ENCODE measurements around the gene ANKRD22.

ANKRD22 gene

DNA sequence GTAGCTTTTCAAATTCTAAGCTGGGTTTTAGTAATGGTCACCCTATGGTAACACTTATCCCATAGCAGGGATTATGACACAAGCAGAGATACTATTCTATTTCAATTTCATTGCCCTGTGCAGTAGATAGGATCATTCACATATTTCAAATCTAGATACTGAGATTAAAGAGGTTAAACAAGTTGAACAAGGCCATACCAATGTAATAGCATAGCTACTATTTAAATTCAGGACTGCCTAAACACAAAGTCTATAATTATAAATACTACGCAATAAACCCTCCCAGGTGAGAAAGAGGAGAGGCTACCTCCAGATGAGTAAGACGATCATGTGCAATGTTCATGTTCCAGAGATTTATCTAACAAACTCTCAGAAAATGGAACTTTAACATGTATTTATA is 48.0 kb downstream of the ANKRD22 start:
- H3K27ac ChIP-seq (ENCODE audit: low read length), result no peak overlapping the region
- DNase-seq (no peak), ATAC-seq (ENCODE audit: insufficient read depth, low read depth) (no peak)
- no peak overlapping the region for H3K4me2 ChIP-seq (ENCODE audit: insufficient read depth, low read length)
- H3K4me1 ChIP-seq (ENCODE audit: insufficient read depth, low read length), result no peaks in the 10 kb centered on the region
- TF ChIP-seq CTCF (IDR thresholded peaks at IDR 0.05; ENCODE audit: borderline replicate concordance, extremely low read depth, low read length, poor library complexity, severe bottlenecking) (no peak), EZH2 (IDR thresholded peaks at IDR 0.05; ENCODE audit: borderline replicate concordance, low read depth, low read length, severe bottlenecking) (no peak)
- no peaks in the 10 kb centered on the region for H3K36me3 ChIP-seq (ENCODE audit: insufficient read depth, low read length)
- no peaks in the 10 kb centered on the region for H4K20me1 ChIP-seq (ENCODE audit: insufficient read depth, low read length)
- no peak overlapping the region for H3K9ac ChIP-seq (ENCODE audit: low read depth, low read length)
- no peak overlapping the region for H2AFZ ChIP-seq (ENCODE audit: low read depth, low read length)
- H3K27me3 ChIP-seq (ENCODE audit: insufficient read depth, low read length, poor library complexity), result no peaks in the 10 kb centered on the region
- no peaks in the 10 kb centered on the region for H3K9me3 ChIP-seq (ENCODE audit: insufficient read depth, low read length, severe bottlenecking)
- H3K79me2 ChIP-seq (ENCODE audit: insufficient read depth, low read length), result no peaks in the 10 kb centered on the region
- H3K4me3 ChIP-seq (ENCODE audit: low read depth in 1 of 2, low read length in 2 of 2), result no peak overlapping the region

- Histone ChIP-seq H3K36me3 (ENCODE audit: insufficient read depth, low read length) (no peaks in the 10 kb centered on the region), H3K9me3 (ENCODE audit: insufficient read depth, low read length, severe bottlenecking) (no peaks in the 10 kb centered on the region)
- TF ChIP-seq EZH2 (IDR thresholded peaks at IDR 0.05; ENCODE audit: borderline replicate concordance, low read depth, low read length, severe bottlenecking) (no peak), CTCF (IDR thresholded peaks at IDR 0.05; ENCODE audit: borderline replicate concordance, extremely low read depth, low read length, poor library complexity, severe bottlenecking) (no peak)
These were observed 48.9 kb downstream of the ANKRD22 start, which contains the start of gene LIPM for GRCh38 chr10:88802523-88803285. LIPM (plus strand) TSS chr10:88802730; CDS start chr10:88802897, 167 bp downstream.

DNA sequence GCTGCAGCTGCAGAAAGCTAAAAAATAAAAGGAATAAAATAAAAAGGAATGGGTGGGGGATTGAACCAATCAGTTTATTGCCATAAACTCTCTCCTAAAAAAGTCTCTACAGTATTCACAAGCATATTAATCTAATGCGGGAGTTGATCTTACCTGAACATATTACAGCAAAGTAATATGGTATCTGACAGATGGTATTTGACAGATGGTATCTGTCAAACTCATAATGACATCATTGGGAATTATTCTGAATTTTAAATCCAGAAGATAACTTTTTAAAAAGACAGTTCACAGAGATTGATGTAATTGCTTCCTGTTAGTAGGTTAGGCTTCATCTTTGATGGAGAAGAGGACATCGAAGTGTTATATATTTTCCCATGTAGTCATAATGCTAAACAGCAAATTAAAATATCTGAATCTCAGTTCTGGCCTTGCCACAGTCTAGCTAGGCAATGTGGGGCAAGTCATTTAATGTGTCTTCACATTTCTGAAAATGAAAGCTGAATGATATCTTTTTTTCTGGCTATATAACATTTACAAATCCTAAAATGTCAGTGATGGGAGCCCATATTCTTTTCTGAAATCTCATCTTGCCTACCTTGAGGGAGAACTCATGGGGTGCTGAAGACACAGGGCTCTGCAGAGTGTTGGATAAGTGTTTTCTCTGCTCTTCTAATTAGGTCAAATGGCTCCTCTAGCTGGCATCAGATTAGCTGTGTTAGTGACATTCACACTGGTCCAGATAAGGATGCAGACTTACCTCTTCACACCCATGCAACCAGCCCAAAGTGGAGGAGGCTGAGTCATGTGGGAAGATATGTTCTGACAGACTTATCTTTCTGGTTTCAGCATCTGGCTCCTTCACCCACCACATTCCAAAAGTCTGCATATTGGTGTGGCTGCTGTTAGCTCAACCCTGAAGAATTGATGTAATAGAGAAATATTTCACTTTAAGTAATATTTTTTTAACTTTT is 51.2 kb downstream of the ANKRD22 start:
- Histone ChIP-seq H3K79me2 (ENCODE audit: insufficient read depth, low read length) (no peaks in the 10 kb centered on the region), H3K36me3 (ENCODE audit: insufficient read depth, low read length) (no peaks in the 10 kb centered on the region), H3K9ac (ENCODE audit: low read depth, low read length) (no peak overlapping the region), H3K9me3 (ENCODE audit: insufficient read depth, low read length, severe bottlenecking) (no peaks in the 10 kb centered on the region), H3K4me3 (ENCODE audit: low read depth in 1 of 2, low read length in 2 of 2) (no peak overlapping the region), H3K4me1 (ENCODE audit: insufficient read depth, low read length) (no peaks in the 10 kb centered on the region), H3K27ac (ENCODE audit: low read length) (no peak overlapping the region), H3K27me3 (ENCODE audit: insufficient read depth, low read length, poor library complexity) (peaks cover 6% of the 10 kb centered on the region), H4K20me1 (ENCODE audit: insufficient read depth, low read length) (no peaks in the 10 kb centered on the region), H2AFZ (ENCODE audit: low read depth, low read length) (no peak overlapping the region), H3K4me2 (ENCODE audit: insufficient read depth, low read length) (no peak overlapping the region)
- no peak for ATAC-seq (ENCODE audit: insufficient read depth, low read depth)
- DNase-seq, result no peak
- TF ChIP-seq CTCF (IDR thresholded peaks at IDR 0.05; ENCODE audit: borderline replicate concordance, extremely low read depth, low read length, poor library complexity, severe bottlenecking), result no peak

More at GRCh38 chr10:88802523-88803285, 48.9 kb downstream of the ANKRD22 start, which contains the start of gene LIPM:
- DNase-seq, result no peak
- Histone ChIP-seq H3K27ac (ENCODE audit: low read length) (no peak within 1 kb of the TSS), H3K4me3 (ENCODE audit: low read depth in 1 of 2, low read length in 2 of 2) (no peak within 1 kb of the TSS), H3K4me1 (ENCODE audit: insufficient read depth, low read length) (no peaks in the 10 kb centered on the region), H2AFZ (ENCODE audit: low read depth, low read length) (no peak within 1 kb of the TSS), H3K9ac (ENCODE audit: low read depth, low read length) (no peak within 1 kb of the TSS), H3K4me2 (ENCODE audit: insufficient read depth, low read length) (no peak within 1 kb of the TSS), H3K27me3 (ENCODE audit: insufficient read depth, low read length, poor library complexity) (no peaks in the 10 kb centered on the region), H4K20me1 (ENCODE audit: insufficient read depth, low read length) (no peaks in the 10 kb centered on the region), H3K79me2 (ENCODE audit: insufficient read depth, low read length) (no peaks in the 10 kb centered on the region)
- no peak for ATAC-seq (ENCODE audit: insufficient read depth, low read depth)
